HG03159 (cell line): Measurements from ENCODE around the gene FBXL15.

Experiments
- ATAC-seq: cut with Tn5 transposase; IDR thresholded peaks from one replicate; pipeline ENCODE4 v1.9.1; 2021; ENCODE audit warnings: mild to moderate bottlenecking, moderate library complexity; ENCODE audit not compliant: unreplicated experiment

Gene FBXL15

DNA sequence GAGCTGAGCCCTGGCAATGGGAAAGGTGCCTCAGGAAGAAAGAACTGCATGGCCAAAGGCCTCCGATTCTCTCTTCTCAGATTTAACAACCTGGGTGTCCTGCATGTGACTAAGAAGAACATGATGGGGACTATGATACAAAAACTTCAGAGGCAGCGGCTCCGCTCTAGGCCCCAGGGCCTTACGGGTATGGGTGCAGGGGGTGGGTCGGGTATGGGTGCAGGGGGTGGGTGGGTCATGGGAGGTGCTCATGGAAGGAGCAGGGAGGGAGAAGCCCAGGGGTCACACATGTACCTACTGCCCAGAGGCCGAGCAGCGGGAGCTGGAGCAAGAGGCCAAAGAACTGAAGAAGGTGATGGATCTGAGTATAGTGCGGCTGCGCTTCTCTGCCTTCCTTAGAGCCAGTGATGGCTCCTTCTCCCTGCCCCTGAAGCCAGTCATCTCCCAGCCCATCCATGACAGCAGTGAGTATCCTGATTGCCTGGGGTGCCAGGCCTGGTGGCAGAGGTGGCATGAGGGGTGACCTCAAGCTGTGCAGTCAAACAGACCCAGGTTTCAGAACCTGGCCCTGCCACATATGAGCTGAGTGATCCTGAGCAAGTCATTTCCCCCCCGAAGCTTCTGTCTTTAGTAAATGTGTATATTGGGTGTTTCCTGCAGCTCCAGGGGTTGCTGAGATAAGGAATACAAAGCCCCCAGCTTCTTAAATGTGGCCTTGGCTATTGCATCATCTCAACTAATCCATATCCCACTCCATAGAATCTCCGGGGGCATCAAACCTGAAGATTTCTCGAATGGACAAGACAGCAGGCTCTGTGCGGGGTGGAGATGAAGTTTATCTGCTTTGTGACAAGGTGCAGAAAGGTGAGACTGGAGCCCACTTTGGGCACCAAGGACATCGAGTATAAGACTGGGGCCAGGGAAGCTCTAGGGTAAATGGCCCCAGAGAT lies 23.1 kb upstream of the FBXL15 start:
- no peak for ATAC-seq

DNA sequence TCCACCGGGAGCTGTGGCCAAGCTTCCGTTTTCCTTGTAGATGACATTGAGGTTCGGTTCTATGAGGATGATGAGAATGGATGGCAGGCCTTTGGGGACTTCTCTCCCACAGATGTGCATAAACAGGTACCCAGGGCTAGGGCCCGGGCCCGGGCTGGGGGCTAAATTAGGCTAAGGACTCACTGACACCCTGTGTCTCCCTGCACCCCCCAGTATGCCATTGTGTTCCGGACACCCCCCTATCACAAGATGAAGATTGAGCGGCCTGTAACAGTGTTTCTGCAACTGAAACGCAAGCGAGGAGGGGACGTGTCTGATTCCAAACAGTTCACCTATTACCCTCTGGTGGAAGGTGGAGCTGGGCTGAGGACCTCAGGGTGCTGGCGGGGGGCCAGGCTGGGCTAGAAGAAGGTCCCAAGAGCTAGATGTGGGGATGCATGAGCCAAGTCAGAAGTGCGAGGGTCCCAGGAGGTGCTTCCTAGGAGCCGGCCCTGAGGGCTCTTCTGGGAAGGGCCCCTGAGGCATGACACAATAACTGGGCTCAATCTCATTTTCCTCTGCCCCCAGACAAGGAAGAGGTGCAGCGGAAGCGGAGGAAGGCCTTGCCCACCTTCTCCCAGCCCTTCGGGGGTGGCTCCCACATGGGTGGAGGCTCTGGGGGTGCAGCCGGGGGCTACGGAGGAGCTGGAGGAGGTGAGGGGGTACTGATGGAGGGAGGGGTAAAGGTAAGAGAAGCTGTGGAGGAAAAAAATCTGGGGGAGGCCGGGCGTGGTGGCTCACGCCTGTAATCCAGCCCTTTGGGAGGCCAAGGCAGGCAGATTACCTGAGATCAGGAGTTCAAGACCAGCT lies 22.2 kb upstream of the FBXL15 start:
- no peak for ATAC-seq

DNA sequence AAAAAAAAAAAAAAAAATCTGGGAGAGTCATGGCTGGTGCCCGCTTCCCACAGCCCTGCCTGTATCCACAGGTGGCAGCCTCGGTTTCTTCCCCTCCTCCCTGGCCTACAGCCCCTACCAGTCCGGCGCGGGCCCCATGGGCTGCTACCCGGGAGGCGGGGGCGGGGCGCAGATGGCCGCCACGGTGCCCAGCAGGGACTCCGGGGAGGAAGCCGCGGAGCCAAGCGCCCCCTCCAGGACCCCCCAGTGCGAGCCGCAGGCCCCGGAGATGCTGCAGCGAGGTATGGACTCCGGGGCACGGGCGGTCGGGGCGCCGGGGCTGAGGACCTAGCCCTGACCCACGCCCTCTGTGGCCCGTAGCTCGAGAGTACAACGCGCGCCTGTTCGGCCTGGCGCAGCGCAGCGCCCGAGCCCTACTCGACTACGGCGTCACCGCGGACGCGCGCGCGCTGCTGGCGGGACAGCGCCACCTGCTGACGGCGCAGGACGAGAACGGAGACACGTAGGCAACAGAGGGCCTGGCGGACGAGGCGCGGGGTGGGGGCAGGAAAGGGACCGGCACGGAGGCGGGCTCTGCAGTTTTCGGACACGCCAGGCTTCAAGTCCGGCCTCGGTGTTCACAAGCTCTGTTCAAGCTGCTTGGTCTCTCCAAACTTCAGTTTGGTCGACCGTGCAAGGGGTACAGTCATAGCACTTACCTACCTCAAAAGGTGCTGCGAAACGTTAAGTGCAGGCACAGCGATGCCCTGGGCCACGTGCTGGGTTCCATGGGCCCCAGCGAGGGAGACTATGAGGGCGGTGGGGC lies 21.2 kb upstream of the FBXL15 start:
- ATAC-seq = peak; percentile 48

DNA sequence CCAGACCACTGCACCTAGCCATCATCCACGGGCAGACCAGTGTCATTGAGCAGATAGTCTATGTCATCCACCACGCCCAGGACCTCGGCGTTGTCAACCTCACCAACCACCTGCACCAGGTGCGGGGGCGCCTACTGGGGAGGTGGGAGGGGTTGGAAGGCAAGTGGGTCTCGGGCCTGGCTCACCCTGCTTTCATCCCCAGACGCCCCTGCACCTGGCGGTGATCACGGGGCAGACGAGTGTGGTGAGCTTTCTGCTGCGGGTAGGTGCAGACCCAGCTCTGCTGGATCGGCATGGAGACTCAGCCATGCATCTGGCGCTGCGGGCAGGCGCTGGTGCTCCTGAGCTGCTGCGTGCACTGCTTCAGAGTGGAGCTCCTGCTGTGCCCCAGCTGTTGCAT lies 20.6 kb upstream of the FBXL15 start:
- no peak for ATAC-seq

DNA sequence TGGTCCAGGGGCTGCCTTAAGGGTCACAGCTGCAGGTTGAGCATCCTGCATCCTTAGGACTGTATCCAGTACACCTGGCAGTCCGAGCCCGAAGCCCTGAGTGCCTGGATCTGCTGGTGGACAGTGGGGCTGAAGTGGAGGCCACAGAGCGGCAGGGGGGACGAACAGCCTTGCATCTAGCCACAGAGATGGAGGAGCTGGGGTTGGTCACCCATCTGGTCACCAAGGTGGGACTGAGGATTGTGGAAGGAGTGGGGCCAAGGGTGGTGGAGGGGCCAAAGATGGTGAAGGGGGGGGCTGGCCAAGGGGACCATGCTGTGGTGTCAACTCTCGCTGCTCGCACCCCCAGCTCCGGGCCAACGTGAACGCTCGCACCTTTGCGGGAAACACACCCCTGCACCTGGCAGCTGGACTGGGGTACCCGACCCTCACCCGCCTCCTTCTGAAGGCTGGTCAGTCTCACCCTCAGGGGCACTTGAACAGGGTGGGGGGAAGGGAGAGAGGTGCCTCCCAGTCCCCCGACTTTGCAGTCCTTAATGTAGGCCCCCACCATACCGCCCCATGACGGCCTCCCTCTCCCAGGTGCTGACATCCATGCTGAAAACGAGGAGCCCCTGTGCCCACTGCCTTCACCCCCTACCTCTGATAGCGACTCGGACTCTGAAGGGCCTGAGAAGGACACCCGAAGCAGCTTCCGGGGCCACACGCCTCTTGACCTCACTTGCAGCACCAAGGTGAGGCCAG lies 19.9 kb upstream of the FBXL15 start:
- no peak for ATAC-seq

DNA sequence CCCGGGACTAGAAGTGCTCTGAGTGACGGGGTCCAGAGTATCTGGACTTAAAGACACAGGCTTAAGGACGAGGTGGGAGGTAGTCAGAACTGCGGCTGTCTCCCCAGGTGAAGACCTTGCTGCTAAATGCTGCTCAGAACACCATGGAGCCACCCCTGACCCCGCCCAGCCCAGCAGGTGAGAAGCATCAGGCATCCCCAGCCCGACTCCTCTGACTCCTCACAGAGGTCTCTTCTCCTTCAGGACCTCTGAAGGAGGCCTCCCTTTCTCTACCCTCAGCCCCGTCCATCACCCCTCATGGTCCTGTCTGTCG lies 19.3 kb upstream of the FBXL15 start:
- ATAC-seq = no peak

DNA sequence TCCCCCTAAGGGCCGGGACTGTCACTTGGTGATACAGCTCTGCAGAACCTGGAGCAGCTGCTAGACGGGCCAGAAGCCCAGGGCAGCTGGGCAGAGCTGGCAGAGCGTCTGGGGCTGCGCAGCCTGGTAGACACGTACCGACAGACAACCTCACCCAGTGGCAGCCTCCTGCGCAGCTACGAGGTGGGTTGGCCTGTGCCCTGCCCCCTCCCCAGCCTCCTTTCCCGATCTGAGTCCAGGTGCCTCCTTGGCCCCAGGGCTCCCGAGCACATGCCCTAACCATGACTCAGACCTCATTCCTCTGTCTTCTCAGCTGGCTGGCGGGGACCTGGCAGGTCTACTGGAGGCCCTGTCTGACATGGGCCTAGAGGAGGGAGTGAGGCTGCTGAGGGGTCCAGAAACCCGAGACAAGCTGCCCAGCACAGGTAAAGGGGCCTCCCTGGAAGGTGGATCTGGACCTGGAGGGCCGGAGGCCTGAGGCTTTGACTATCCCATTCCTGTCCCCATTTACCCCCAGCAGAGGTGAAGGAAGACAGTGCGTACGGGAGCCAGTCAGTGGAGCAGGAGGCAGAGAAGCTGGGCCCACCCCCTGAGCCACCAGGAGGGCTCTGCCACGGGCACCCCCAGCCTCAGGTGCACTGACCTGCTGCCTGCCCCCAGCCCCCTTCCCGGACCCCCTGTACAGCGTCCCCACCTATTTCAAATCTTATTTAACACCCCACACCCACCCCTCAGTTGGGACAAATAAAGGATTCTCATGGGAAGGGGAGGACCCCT lies 18.7 kb upstream of the FBXL15 start:
- ATAC-seq = no peak

DNA sequence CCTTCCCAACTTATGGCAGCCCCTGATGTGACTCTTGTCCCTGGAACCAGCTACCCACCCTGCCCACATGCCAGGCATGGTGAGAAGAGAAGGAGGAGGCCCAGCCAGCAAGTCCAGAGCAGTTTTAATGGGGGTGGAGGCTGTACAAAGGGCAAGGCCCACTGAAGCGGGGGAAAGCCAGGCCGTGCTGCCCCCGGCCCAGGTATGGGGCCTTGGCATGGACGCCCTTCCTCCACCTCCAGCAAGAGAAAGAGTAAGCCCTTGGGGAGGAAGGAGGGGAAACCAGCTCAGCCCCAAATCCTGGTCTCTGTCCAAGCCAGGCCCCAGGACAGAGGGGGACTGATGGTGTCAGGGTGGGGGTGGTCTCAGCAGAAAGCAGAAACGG lies 18.1 kb upstream of the FBXL15 start:
- ATAC-seq = no peak

DNA sequence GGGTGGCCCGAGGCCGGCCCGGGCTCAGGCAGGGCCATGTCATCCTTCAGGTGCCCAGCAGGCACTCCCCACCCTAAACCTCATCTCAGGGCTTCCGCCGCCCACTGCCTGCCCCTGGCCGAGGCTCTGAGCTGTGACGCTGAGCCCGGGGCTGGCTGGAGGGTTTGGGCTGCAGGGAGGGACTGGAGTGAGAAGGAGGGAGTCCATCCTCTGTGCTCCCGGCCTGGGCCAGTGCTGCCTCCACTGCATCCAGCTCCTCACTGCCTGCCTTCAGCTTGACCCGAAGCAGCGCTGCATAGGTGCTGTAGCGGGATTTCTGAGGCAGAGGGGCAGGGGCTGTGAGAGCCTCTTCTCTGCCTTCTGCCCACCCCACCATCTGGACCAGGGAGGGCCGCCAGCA lies 17.5 kb upstream of the FBXL15 start:
- no peak for ATAC-seq

DNA sequence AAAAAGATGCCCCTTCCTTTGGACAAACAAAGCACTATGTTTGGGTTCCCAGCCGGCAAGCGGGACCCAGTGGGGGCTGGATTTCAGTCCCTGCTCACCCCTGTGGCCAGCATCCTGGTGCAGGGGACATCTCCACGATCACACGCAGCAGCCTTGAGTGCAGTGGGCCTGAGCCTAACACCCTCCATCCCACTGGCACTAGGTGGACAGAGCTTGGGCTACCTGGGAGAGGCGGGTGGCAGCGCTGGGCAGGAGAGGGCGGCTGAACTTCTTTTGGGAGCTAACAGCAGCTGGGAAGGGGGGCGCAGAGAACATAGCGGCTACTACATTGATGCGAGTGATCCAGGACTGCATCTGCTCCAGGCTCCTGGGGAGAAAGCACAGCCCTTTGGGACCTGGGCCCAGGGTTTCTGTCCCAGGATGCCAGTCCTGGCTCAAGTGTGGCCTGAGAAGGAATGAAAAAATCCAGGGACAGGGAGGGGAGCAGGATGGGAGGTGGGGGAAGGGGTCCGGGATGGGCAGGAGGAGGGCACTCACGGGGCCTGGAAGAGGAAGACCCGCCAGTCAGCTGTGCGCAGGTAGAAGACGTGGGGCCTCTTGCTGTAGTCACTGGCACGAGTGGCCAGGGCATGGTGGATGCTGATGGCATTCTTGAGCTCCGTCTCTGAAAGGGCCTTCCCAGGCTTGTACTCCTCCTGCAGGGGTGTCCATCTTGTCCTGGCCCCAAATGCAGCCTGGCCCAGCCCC lies 16.1 kb upstream of the FBXL15 start:
- ATAC-seq = no peak

DNA sequence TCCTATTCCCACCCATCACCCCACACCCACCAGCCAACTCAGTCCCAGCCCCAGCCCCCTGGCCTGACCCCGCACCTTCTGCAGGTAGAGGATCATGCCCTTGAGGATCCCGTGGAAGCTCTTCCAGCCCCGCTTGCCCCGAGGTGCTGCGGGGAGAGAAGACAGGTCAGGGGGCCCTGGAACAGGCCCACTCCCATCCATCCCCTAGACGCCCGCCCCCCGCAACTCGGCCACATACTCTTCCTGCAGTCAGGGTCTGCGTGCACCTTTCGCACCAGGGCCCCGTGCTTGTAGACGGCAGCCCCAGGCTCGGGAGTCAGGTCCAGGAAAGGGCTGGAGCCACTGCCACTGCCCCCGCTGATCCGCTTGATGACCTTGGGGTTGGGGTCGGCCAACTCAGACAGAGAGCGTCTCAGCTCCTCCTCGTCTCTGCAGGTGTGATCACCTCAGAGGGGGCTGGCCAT lies 15.5 kb upstream of the FBXL15 start:
- no peak for ATAC-seq

DNA sequence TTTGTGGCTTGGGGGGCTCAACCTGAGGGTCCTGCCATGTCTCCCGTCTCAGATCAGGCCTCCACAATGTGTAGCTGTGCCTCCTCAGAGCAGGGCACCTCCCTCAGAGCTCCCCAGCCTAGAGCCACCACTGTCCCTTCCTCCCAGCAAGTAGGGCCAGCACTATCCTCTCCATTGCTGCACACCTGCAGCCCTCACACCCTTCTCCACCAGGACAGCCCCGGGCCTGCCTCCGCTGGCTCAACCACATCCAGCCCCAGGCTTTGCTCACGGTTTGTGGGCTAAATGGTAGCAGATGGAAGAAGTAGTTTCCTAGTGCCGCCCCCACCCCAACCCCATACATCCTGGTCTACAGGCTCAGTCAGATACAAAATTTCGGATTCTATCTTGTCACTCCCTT lies 15.0 kb upstream of the FBXL15 start:
- ATAC-seq = no peak

DNA sequence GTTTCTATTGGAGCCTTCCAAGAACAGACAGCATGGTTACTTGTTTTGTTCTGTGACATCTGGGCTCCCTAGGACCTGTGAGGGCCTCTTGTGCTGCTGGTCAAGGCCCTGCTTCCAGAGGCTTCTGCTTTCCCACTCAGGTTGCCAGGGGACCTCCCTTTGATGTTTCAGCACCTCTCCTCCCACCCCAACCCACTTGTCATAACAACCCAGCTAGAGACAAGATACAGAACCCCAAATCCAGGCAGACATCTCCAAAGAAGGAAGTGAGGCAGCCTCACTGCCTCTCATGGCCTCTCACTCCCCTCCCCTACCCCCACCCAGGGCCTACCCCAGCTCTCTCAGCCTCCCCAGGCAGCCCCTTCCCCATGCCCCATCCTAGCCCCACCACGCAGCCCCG lies 13.8 kb upstream of the FBXL15 start:
- no peak for ATAC-seq

DNA sequence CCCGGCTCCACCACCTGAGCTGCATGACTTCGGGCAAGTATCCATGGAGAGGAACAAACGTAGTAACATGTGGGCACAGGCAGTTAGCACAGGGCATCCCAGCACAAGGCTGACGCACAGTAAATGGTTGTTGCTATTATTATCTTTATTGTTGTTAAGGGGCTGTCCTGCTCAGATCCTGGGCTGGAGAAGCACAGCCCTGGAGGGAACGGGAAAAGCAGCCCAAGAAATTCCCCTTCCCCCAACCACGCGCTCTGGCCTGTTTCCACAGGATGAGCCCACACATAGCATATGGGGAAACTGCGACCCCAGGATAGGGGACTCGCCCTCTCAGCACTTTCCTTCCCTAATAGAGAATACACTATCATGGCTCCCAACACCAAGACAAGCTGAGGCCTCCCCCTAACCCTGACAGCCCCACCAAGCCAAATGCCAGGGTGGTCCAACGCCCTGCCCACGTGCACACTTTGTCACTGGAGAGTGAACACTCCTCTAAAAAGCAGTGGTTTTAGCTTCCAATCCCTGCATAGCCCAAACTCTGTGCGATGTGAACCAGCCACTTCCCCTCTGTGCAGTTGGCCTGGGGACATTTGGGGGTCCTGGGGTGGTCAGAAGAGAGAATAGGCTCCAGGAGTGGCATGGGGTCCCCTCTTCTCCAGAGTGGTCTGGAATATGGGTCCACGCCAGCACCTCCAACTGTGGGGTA lies 13.1 kb upstream of the FBXL15 start:
- no peak for ATAC-seq

DNA sequence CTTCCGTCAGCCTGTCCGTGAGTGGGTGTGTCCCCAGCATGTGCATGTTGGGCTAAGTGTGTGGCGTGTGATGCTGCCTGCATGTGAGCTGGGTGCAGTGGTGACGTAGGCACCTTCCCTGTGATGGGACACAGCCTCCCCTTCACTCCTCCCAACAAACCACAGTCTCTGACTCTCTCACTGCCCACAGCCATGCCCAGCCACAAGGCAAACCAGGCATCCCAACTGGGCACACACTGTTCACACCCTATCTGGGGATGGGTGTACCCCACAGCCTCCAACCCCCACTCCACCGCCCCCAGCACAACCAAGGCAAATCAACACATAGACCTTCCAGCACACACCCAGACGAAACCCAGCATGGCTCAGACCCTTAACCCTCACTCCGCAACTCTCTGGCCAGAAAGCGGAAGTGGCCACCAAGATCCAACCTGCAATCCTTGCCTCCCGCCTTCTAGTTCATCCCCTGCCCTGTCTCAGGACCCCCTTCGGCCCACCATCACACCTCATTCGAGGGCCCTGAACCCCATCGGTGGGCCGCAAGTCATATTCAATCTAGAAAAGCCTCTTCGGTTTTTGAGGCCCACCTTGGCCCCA lies 12.4 kb upstream of the FBXL15 start:
- no peak for ATAC-seq

DNA sequence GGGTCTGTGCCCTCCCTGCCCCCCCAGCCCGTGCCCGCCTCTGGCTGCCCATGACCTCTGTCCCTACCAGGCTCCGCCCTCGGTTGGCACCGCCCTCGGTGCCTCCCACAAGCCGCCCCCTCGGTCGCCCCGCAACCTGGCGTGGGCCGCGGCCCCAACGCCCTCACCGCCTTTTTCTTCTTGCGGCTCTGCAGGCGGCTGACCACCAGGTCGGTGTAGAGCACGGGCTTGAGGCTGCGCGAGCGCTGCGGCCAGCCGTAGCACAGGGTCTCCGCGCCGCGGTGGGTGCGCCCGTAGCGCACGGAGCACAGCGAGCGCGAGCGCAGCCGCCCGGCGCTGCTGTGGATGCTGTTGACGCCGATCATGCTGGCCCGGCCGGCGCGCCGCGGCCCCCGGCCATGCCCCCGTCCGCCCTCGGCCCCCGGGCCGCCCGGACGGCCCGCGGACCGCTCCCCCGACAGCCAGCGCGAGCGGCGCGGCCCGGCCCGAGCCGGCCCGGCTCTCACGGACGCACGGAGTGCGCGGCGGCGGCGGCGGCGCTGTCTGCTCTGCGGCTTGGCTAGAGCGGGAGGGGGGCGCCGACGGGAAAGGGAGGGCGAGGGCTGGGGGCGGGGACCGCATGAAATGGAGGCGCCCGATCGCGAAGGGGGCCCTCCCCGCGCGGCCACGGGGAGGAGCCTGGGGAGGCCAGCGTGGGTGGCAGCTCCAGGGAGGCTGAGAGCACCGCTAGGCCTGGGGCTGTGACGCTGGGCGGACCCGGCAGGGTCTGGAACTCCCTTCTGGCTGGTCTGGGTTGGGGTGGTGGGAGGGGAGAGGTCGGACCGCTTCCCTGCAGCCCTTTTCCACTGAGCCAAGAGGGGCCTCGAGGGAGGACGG lies 11.7 kb upstream of the FBXL15 start:
- ATAC-seq = no peak
